ENCODE results near the gene PLCB4.

Gene PLCB4

DNA sequence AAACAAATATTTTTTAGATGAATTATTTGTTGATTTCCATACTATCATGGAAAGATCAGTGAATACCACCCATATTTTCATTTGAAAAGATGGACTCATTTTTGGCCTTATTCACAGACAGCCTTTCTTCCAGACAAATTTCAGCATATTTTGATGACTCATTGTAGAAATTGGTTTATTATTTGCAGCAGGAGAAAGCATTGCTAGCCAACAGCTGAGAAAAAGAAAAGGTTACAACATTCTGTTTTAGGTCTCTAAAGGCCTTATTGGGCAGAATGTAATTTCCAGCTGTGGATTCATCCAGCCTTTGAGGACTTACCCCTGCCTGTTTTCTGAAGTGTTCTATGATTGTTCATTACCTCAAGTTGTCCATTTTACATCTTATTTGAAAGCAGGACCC lies 201.9 kb downstream of the PLCB4 start:
- no peak for DNase-seq (ENCODE audit: low spot score)

DNA sequence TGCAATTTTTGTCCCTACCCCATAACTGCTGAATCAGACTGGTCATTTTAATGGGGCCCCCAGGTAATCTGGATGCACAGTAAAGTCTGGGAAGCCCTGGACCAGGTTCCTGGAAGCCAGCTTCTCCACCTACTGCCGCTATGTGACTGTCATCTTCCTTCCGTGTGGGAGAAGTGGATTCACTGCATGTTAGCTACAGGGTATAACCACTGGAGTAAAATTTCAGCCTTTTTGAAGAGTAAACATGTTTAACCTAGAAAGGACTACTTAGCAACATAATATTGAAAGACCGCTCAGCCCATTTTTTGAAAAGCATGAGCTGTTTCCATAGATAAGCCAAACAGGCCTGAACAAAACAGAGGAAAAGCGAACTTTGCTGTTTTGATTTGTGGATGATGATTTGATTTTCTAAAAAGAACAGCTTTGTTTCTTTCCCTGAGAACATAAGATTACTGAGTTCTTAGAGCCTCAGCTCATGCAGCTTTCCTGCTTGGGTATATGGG lies 208.1 kb downstream of the PLCB4 start:
- no peak for DNase-seq (ENCODE audit: low spot score)

DNA sequence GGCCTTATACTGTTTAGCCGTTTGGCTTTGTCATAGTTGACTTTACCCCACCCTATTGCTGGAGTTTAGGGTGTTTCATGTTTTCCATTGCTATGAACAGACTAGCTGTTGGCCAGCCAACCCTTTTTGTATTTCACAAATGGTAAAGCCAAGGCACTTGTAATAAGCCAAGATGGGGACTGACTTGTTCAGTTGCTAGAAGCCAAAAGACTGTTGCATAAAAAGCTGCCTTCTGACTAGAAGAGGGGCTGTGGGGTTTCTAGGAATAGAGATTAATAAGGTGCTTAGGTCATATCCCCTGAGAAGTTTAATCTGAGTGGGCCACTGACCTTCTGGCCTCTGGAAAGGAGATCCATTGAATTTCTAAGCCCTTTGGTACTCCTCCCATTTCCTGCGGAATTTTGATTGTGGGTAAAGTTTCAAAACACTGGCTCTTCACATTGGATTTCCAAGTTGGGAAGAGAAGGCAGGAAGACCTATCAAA lies 211.1 kb downstream of the PLCB4 start:
- DNase-seq (ENCODE audit: low spot score) = no peak

DNA sequence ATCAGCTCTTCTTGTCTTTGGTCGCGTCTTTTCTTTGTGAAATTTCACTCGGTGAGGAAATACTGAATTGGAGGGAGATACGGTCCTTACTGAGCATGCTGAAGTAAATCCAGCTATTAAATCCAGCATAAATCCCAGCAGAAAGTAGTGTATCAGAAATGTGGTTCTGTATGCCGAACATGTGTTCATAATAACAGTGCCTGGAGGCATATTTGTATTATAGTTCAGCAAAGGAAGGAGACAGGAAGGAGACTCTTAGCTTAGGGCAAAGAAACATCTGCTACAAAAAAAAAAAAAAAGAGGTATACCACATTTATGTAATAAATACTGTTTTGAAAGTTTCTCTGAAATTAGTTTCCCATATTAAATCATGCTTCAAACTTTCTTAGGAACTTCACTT lies 211.8 kb downstream of the PLCB4 start:
- DNase-seq (ENCODE audit: low spot score) = no peak

DNA sequence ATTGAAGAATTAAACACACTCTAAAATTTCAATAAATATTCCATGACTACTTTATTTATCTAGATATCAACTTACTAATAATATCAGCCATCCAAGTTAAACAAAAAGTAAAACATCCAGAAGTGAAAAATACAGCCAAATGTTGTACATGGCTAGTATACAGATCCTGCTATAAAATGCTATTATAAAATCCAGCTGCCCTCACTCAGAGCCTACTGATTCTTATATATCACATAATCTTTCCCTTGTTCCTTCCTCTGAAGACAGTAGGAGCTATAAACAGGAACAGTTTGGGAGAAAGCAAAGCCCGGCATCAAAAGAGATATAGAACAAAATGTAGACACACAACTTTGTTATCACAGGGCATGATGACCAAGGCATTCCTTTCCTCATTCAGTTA lies 212.9 kb downstream of the PLCB4 start:
- no peak for DNase-seq (ENCODE audit: low spot score)

DNA sequence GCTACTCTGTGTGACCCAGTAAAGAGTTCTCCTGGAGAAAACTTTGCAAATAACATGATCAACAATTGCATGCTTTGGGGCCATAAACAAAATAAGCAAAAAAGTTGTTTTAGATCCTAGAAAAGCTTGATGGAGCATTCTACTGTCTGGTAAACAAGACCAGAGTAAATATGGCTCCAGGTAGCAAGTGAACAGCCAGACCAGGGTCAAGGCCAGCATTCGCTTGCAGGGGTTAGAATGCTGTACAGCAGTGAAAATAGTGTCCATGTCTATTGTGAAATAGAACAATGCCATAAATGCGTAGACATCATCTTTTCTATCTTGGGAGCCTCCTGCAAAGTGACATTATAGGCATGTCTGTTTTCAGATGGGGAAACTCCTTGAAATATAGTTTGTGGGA lies 216.7 kb downstream of the PLCB4 start:
- no peak for DNase-seq (ENCODE audit: low spot score)

DNA sequence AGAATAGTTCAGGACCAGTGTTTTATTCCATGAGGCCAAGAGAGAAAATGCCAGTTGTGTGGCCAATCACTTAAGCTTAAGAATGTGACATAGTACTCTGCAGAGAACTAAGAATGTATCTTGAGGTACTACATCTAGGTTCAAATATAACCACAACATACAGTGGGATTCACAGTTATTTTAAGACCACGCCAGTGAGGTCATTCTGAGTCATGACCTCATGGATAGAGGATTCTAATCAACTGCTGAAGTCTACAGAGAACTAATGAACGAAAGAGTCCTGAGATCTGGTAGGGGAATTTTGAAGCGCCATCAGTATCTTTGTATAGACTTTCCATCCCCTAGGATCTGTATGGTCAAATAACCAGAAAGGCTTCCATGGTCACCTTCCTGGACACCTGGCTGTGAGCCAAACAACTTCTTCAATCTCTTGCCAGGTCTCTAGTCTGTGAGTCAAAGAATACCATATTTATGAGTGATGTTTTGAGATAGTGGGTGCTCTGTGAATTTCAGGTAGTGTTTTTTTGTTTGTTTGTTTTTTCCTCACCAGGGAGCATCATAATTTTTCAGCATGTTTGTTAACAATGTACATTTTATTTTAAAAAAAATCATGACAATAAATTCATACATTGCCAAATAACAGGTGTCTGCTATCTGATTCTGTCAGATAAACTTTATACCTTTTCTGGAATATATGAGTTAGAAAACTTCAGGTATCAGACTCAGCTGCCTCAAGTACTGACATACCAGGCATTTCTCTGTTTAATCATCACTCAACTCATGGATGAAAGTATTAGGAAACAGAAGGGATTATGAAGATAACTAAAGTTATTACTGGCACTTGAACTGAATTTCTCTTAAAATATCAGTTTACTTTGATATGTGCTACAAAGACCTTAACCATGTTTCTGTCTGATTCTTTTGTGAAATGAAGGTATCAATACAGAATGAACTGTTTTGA lies 217.9 kb downstream of the PLCB4 start:
- DNase-seq (ENCODE audit: low spot score) = no peak

DNA sequence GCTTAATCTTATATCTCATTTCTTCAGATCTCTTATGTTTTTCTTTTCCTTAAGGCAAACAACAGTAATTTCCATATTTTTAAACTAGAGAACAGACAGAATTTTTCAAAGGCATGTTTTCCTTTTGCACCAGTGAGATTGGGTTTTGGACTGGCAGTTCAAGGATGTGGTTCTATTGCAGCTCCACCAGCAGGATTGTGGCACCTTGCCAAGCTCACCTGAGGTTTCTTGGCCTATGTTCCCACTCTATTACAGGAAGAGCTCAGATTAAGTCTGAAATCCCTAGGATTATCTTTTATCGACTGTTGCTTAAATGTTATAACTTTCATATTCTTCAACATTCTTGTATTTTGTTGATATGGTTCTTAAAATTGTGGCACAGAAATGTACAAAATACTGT lies 218.9 kb downstream of the PLCB4 start:
- DNase-seq (ENCODE audit: low spot score) = peak; percentile 91

DNA sequence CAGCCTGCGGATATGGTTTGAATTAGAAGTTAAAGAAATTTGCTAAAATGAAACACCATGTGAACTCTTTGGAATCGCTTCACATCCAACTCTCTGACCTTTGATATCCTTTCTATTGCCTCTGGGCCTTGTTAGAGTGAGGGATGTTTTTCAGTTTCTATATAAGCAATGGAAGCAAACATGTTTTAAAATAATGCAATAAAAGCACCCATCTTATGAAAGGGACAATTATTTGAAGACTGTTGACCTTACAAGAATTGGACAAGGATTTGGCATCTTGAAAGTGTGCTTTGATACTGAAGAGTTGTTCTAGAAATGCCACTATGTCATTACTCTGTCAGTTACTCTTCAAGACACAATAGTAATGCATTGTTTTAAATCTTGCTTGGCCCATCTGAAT lies 221.4 kb downstream of the PLCB4 start:
- no peak for DNase-seq (ENCODE audit: low spot score)

DNA sequence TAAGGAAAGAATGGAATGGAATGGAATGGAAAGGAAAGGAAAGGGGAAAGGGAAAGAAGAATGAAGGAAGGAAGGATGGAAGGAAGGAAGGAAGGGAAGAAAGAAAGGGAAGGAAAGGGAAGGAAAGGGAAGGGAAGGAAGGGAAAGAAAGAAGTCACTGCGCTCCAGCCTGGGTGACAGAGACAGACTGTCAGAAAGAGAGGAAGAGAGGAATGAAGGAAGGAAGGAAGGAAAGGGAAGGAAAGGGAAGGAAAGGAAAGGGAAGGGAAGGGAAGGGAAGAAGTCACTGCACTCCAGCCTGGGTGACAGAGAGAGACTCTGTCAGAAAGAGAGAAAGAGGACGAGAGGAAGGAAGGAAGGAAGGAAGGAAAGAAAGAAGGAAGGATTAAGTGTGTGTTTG lies 224.3 kb downstream of the PLCB4 start:
- no peak for DNase-seq (ENCODE audit: low spot score)

DNA sequence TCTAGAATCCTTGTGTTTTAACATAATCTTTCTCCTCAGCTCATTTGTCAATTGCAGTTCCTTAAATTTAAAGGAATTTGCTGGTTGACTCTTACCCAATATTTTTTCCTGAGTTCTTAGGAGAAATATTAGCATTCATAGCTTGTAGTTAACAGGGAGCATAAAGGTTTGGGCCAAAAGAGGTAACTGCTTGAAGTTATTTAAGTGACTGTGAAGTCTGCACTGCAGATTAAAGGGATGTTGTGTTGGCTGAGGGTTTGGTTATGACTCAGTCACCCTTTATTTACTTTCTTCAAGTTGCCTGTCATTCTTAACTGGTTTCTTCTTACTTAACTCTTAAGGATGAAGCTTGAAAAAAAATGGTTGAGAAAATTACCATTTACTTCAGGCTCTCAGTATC lies 225.2 kb downstream of the PLCB4 start:
- no peak for DNase-seq (ENCODE audit: low spot score)

DNA sequence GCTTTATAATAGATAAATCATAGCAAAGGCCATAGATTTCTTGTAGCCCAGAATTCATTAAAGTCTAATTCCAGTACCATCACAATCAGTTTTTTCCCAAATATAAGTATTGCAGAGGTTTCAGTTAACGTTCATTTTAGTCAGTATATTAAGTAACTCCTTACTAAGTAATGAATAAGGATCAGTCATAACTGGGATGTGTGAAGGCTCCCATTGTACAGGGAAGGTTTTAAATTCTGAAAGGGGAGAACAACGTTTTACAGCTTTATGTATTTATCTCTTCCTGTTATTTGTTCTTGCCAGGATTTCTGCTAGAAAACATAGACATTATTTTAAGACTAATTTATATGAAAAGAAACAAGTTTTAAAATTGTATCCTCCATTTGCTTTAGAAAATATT lies 230.0 kb downstream of the PLCB4 start:
- DNase-seq (ENCODE audit: low spot score) = no peak

DNA sequence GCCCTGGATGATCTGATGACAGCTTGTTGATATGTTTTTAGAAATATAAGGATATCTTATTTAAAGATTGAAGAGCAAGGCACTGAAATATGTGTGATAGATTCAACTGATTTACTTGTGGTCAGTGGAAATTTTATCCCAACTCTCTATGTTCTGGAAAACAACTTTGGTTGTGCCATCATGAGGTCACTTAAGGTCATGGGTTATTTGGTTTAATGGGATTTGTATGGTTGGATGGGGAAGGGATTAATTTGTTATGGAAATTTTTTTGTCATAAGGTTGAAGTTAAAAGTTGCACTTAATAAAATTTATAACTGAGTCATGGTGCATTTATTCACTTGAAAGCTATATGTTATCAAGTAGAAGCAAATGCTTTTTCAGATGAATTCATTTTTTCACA lies 231.2 kb downstream of the PLCB4 start:
- no peak for DNase-seq (ENCODE audit: low spot score)

DNA sequence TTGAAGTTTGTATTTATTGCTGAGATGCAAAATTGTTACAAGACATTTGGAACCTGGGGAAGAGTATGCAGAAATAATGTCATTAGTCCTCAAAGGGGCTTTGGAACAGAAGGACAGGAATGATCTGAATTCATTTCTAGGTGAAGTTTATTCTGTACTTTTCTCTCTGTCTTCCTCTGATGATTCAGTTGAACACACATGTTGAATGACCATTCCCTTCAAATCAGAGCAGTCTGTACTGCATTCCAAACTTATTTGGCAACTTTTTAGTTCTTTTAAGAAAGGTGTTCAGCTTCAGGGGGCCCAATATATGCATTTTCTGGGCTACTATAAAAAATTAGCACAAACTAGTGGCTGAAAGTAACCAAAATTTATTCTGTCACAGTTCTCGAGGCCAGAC lies 231.6 kb downstream of the PLCB4 start:
- DNase-seq (ENCODE audit: low spot score) = no peak

DNA sequence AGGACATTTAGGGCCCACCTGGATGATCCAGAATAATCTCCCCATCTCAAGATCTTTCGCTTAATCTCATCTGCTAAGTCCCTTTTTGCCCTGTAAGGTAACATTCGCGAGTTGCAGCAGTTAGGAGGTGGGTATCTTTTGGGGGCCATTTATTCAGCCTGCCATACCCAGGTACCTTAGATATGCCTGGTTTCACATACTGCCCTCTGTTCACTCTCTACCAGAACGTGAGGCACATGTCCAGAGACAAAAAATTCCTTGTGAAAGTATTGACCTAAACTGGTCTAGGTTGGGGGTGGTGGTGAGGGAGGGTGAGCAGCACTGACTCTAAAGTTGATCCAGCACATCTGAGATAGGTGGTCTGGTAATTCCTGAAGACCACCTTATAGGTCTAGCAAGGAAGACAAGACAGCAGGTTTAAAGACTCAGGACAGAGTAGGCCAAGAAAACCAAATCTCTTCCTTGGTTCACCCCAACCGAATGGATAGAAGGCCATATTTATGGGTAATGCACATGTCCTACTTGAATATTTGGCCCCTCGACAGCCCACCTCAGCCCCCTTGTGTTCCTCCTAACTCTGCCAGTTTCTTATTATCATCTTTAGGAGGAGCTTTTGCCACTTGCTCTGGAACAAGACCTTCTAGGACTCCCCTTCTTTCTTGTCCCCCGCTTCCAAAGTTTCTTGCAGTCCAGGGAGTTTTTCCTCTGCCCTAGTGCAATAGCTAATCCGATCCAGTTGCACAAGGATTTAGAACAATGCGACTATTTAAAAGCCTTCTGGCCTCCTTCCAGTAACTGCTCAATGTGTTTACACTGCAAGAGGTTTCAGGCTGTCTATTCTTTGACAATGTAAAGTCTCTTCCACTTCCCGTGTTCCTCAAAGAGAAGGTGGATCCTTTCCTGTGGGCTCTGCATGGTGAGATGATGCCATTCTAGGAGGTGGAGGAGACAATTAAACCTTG lies 232.5 kb downstream of the PLCB4 start:
- peak; percentile 31 for DNase-seq (ENCODE audit: low spot score)

DNA sequence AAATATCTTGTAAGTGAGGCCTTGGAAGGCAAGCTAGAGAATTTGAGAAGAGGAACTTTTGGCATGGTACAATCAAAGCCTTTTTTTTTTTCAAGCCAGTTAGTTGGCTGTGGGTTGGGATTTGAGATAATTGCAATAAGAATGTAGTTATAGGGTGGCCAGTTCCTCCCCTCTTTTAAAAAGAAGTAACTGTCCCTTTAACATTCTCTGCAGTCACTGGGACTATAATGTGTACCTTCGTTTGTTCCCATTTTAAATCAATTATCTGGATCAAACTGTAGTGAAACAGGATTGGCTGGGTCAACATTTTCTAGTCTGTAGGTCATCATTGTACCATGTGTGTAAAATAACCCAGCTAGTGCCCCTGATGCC lies 233.2 kb downstream of the PLCB4 start:
- DNase-seq (ENCODE audit: low spot score) = no peak

DNA sequence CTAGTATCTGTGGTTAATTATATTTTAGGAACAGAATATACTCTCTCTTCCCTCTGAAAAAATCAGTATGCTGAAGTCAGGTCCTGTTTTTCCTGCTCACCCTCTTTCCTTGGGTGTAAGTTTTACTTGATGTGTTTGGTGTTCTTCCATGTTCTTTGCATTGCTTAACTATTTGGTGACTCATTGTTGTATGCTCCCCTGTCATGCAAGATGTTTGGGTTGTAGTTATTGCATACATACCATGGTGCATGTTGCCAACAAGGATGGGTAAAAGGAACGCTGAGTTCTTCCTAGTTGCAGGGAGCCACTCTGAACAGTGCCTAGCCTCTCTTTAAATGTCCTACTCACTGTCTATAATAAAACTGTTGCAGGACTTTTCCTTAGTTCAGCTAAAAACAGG lies 237.6 kb downstream of the PLCB4 start:
- no peak for DNase-seq (ENCODE audit: low spot score)

DNA sequence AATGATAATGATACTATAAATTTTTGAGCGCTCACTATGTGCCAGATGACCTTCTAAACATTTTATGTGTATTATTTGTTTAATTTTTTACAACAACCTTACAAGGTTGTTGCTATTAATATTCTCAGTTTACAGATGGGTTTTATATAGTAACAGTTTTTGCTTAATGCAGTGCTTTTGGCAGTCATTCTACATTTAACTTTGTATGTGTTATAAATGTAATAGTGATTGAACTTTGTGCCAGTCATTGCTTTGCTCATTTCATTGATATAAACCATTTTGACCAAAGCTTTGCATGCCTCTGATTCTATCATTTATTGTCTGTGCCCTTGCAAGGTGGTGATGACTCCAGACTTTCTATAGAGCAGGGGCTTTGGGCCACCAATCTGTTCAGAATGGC lies 239.2 kb downstream of the PLCB4 start:
- no peak for DNase-seq (ENCODE audit: low spot score)

DNA sequence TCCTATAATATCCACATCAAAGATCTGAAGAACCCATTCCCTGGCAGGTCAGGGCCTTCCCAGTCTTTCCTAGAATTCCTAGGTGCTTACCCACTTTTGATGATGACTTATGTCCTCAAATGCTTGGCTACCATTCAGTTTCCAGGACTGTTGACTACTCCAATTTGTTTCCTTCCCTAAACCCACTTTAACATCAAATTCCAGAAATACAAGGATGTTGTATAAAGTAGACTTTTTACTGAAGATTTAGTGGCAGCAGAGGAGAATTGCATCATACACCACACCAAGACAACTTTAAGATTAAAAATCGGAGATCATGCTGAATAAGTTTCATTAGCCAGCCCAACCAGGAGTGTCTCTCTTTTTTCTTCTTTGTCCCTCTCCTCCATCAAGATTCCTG lies 242.2 kb downstream of the PLCB4 start:
- DNase-seq (ENCODE audit: low spot score) = no peak

DNA sequence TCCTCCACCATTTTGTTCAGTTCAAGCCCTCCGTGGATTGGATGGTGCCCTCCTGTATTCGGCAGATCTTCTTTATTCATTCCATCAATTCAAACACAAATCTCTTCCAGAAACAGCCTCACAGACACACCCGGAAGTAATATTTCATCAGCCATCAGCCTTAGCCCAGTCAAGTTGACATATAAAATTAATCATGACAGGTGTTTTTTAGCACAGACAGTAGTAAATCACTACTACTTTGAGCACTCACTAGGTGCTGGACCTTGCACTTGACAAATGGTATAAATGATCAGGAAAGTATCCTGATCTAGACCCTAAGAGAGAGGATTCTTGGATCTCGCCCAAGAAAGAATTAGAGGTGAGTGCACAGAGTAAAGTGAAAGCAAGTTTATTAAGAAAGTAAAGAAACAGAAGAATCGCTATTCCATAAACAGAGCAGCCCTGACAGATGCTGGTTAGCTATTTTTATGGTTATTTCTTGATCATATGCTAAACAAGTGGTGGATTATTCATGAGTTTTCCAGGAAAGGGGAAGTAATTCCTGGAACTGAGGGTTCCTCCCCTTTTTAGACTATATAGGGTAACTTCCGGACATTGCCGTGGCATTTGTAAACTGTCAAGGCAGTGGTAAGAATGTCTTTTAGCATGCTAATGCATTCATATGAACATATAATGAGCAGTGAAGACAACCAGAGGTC lies 250.9 kb downstream of the PLCB4 start:
- DNase-seq (ENCODE audit: low spot score) = no peak

DNA sequence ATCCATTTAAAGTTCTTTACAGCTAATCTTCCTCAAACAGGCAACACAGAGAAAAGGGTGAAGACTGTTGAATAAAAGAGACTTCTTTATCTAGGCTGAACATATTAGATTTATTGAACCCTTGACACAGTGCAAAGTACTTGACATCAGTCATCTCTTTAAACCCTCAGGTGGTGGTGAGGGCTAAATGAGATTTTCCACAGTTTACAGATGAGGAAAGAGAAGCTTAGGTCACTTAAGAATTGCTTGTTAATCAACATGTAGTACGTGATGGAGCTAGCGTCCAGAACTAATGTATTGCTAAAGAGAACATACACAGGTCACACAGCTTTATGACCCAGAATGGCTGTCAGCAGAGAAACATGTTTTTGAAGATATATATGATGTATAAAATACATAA lies 252.1 kb downstream of the PLCB4 start:
- no peak for DNase-seq (ENCODE audit: low spot score)

DNA sequence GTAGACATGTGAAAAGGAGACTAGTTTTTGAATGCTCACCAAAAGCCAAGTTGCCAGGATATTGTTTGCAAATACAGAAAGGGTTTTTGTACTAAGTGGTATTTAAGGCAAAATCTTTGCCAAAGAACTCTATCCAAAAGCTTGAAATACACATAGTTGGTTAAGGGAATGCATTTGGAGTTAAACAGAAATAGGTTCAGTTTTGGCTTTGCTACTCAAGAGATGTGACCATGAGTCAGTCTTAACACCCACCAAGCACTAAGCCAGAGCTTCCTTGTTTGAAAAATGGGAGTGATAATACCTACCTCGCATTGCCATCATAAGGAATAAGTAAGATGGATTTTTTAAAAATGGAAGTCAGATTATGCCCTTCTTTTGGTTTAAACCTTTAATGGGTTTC lies 253.8 kb downstream of the PLCB4 start:
- DNase-seq (ENCODE audit: low spot score) = no peak
